ENCODE data around the gene STK33. TPM values are rescaled to one million over a fixed set of nuclear protein-coding genes. Genes with fewer than 3 reads are reported as not detected.

Gene STK33
- total and polyA plus RNA-seq, 12 donors: 6.8 to 36.0 (median 17.2) TPM

DNA sequence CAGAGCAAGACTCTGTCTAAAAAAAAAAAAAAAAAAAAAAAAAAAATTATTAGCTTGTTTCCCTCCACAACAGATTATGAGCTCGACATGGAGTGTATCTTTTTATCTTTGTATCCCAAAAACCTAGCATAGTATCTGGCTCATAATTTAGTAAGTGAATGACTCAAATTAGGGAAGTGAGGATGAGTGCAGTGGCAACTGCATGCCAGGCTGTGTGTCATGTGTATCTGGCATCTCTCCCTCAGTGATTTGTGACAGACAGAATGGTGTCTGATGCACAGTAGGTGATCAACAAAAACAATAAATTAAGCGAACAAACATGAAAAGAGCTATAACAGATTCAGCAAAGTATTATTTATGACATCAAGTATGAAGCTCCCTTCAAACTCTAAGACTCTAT lies 7.2 kb downstream of the STK33 start:
- intact Hi-C loops (cut with DNase I): no loop called here
- DNase-seq: peak in 1 of 7 donors; percentile 26
- TF ChIP-seq POLR2A (IDR thresholded peaks at IDR 0.05): no peak
- TF ChIP-seq, protein P1, sequence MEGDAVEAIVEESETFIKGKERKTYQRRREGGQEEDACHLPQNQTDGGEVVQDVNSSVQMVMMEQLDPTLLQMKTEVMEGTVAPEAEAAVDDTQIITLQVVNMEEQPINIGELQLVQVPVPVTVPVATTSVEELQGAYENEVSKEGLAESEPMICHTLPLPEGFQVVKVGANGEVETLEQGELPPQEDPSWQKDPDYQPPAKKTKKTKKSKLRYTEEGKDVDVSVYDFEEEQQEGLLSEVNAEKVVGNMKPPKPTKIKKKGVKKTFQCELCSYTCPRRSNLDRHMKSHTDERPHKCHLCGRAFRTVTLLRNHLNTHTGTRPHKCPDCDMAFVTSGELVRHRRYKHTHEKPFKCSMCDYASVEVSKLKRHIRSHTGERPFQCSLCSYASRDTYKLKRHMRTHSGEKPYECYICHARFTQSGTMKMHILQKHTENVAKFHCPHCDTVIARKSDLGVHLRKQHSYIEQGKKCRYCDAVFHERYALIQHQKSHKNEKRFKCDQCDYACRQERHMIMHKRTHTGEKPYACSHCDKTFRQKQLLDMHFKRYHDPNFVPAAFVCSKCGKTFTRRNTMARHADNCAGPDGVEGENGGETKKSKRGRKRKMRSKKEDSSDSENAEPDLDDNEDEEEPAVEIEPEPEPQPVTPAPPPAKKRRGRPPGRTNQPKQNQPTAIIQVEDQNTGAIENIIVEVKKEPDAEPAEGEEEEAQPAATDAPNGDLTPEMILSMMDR (IDR thresholded peaks at IDR 0.05): no peak
- Histone ChIP-seq H3K36me3 (replicated peaks in 1 of 2) (no peaks in the 10 kb centered on the region), H3K27ac (no peak overlapping the region), H3K4me1 (replicated peaks in 1 of 2) (peaks cover 12 to 16% of the 10 kb centered on the region in 2 donors), H3K9me3 (replicated peaks in 1 of 3) (no peaks in the 10 kb centered on the region), H3K4me3 (no peak overlapping the region), H3K27me3 (no peaks in the 10 kb centered on the region)
- WGBS, 4 donors: 43 to 68% (median 51%) methylated on average over 2 of the region's 2 CpGs

DNA sequence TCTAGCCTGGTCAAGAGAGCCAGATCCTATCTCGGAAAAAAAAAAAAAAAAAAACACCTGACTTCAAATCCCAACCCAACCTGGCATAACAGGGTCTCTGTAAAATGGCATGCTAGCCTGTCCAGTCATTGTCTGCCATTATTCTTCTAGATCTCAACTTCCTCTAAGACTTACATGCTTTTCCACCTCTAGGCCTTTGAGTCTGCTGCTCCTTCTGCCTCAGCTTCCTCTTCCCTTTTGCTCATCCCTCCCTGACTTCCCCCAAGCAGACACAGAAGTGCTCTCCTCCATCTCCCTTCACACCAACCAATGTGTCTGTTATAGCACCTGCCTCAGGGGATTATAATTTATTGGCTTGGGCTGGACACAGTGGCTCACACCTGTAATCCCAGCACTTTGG lies 7.8 kb downstream of the STK33 start:
- H3K36me3 ChIP-seq (replicated peaks in 1 of 2): no peaks in the 10 kb centered on the region
- 81 to 100% (median 91%) methylated on average over 1 of the region's 1 CpG for WGBS, 4 donors
- no peaks in the 10 kb centered on the region for H3K27me3 ChIP-seq
- intact Hi-C loops (cut with DNase I): no loop called here
- H3K27ac ChIP-seq: no peak overlapping the region
- no peaks in the 10 kb centered on the region for H3K9me3 ChIP-seq (replicated peaks in 1 of 3)
- TF ChIP-seq, protein P1 (IDR thresholded peaks at IDR 0.05): no peak
- TF ChIP-seq POLR2A (IDR thresholded peaks at IDR 0.05): no peak
- H3K4me3 ChIP-seq: no peak overlapping the region
- DNase-seq: no peak
- H3K4me1 ChIP-seq (replicated peaks in 1 of 2): peaks cover 12 to 16% of the 10 kb centered on the region in 2 donors

DNA sequence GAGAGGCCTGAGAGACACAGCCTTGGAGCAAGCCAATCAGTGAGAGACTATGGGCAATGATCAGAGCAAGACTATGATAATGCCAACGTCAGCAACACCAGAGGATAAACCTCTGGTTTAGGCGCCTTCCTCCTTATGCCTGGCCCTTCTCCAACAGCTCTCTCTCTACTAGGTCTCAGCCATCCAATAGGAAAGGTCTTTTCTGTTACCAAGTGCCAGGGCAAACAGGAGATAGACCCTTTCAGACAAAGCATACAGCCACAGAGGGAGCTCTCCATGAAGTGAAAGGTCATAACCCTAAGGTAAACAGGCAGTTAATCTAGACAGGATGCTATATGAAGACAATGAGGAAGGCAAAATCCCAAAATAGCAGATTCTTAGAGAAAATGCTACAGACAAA lies 9.5 kb downstream of the STK33 start:
- peak overlapping the region; percentile 3 to 68 (median 53) for H3K27ac ChIP-seq
- DNase-seq: no peak
- peaks cover 12 to 16% of the 10 kb centered on the region in 2 donors for H3K4me1 ChIP-seq (replicated peaks in 1 of 2)
- no peaks in the 10 kb centered on the region for H3K36me3 ChIP-seq (replicated peaks in 1 of 2)
- no peak overlapping the region for H3K4me3 ChIP-seq
- 29 to 57% (median 48%) methylated on average over 2 of the region's 2 CpGs for WGBS, 4 donors
- H3K9me3 ChIP-seq (replicated peaks in 1 of 3): no peaks in the 10 kb centered on the region
- intact Hi-C loops (cut with DNase I): no loop called here
- TF ChIP-seq POLR2A (IDR thresholded peaks at IDR 0.05): no peak
- TF ChIP-seq, protein P1 (IDR thresholded peaks at IDR 0.05): no peak
- H3K27me3 ChIP-seq: no peaks in the 10 kb centered on the region

DNA sequence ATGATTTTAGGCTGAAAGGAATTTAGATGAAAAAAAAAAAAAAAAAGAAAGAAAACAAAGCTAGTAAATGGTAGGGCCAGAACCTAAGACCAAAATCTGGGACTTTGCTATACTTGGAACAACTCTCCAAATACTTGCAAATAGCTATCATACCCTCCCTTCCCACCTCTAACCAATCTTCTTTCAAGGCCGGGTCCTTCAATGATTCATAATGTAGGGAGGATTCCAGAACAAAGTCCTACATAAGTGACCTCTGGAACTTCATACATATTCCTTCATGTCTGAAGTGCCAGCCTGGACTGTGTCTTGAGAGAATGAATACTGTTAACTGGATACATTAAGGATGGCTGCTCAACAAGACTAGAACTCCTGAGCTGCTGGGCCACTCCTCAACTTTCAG lies 9.9 kb downstream of the STK33 start:
- intact Hi-C loops (cut with DNase I): no loop called here
- TF ChIP-seq, protein P1 (IDR thresholded peaks at IDR 0.05): no peak
- no peak for TF ChIP-seq POLR2A (IDR thresholded peaks at IDR 0.05)
- WGBS, 4 donors: 33 to 52% (median 35%) methylated on average over 1 of the region's 1 CpG

More for the DNA sequence above, 9.9 kb downstream of the STK33 start:
- Histone ChIP-seq H3K4me1 (replicated peaks in 1 of 2) (peaks cover 12 to 16% of the 10 kb centered on the region in 2 donors), H3K36me3 (replicated peaks in 1 of 2) (no peaks in the 10 kb centered on the region), H3K27ac (peak overlapping the region; percentile 3 to 68 (median 53)), H3K4me3 (no peak overlapping the region), H3K9me3 (replicated peaks in 1 of 3) (no peaks in the 10 kb centered on the region), H3K27me3 (no peaks in the 10 kb centered on the region)
- no peak for DNase-seq

All from adrenal gland (tissue), 12 donors.